Type B pancreatic cell (in vitro differentiated cells): Measurements from ENCODE around the gene NEUROG3. TPM values are rescaled to one million over a fixed set of nuclear protein-coding genes. Genes with fewer than 3 reads are reported as not detected.

Experiments used
- DNase-seq: peaks from one replicate; pipeline ENCODE4 v3.0.0; 2021; ENCODE audit warnings: mixed read lengths; ENCODE audit not compliant: unreplicated experiment; ENCODE audit errors: extremely low spot score
- H3K27ac Mint-ChIP-seq: 2 replicates; pipeline ENCODE4 v1.8.0; 2021; ENCODE audit warnings: mild to moderate bottlenecking, mixed read lengths
- H3K27me3 Mint-ChIP-seq: 2 replicates; pipeline ENCODE4 v1.8.0; 2021; ENCODE audit warnings: mixed read lengths
- H3K36me3 Mint-ChIP-seq: 2 replicates; pipeline ENCODE4 v1.8.0; 2021; ENCODE audit warnings: mixed read lengths
- H3K4me1 Mint-ChIP-seq: one replicate; pipeline ENCODE4 v1.8.0; 2021; ENCODE audit warnings: mixed read lengths; ENCODE audit not compliant: unreplicated experiment
- H3K4me3 Mint-ChIP-seq: 2 replicates; pipeline ENCODE4 v1.8.0; 2021; ENCODE audit warnings: mild to moderate bottlenecking, mixed read lengths
- H3K9me3 Mint-ChIP-seq: 2 replicates; pipeline ENCODE4 v1.8.0; 2021; ENCODE audit warnings: mixed read lengths
- CTCF ChIP-seq: fragments of 200-600 bp; sonication (generic); conservative IDR thresholded peaks from 2 replicates; pipeline ENCODE4 v1.5.0; 2021; ENCODE audit warnings: antibody characterized with exemption, mild to moderate bottlenecking
- total RNA-seq: library from RNA; stranded (reverse); gene quantifications from 2 replicates; pipeline ENCODE4 v1.2.1, GENCODE V29; 2021; ENCODE audit warnings: low replicate concordance

Gene NEUROG3
- total RNA-seq, 1 donor from 2014 or later = 0.51 TPM

GRCh38 chr10:69559525-69559924 lies 13.7 kb downstream of the NEUROG3 start:
- no peak for TF ChIP-seq CTCF
- Mint-ChIP-seq H3K27ac (no peak overlapping the region), H3K4me3 (no peak overlapping the region), H3K27me3 (peaks cover 72% of the 10 kb centered on the region), H3K9me3 (no peaks in the 10 kb centered on the region), H3K4me1 (no peaks in the 10 kb centered on the region), H3K36me3 (no peaks in the 10 kb centered on the region)
- DNase-seq = no peak

DNA sequence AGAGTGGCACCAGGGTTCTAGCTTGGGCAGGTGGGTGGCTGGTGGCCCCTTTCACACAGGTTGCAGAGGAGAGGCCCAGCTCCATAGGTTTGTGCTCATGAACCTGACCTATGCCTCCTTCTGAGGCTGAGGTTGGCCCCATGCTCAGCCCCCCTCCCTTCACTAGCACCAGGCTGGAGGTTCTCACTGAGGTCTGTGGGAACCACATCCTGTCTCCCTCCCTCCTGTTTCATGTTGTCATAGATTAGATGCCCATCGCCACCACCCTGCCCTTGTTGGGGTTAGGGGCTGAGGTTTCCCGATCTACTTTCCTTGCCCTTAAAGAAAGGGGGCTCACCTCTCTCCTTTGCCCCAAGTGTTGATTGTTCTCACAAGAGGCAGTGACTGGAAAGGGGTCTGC lies 14.7 kb downstream of the NEUROG3 start:
- TF ChIP-seq CTCF = no peak
- H3K4me1 Mint-ChIP-seq = no peaks in the 10 kb centered on the region
- no peak overlapping the region for H3K27ac Mint-ChIP-seq
- no peaks in the 10 kb centered on the region for H3K9me3 Mint-ChIP-seq
- DNase-seq = no peak
- peaks cover 69% of the 10 kb centered on the region for H3K27me3 Mint-ChIP-seq
- H3K36me3 Mint-ChIP-seq = no peaks in the 10 kb centered on the region
- no peak overlapping the region for H3K4me3 Mint-ChIP-seq

- Mint-ChIP-seq H3K27ac (no peak overlapping the region), H3K36me3 (no peaks in the 10 kb centered on the region), H3K4me3 (no peak overlapping the region), H3K27me3 (peaks cover 60% of the 10 kb centered on the region), H3K9me3 (peaks cover 8% of the 10 kb centered on the region), H3K4me1 (no peaks in the 10 kb centered on the region)
- no peak for TF ChIP-seq CTCF
- no peak for DNase-seq
These were observed 18.6 kb downstream of the NEUROG3 start for GRCh38 chr10:69554611-69555010.

DNA sequence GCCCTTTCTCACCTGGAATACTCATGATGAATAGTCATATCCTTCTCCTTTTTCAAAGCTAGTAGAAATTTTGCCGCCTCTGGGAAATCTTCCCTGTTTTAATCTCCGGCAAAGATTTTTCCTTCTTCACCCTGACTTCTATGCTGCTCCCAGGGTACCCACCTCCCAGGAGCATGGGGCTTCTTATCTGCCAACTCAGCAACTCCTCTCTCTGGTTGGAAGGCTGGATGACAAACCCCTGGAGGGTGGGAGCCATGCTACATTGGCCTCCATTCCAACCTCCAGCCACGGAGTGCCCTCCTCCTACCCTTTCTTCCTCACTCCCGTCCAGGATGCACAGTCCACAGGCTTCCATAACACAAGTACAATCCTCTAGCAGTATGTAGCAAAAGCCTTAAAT lies 19.9 kb downstream of the NEUROG3 start:
- H3K27ac Mint-ChIP-seq = no peak overlapping the region
- no peaks in the 10 kb centered on the region for H3K36me3 Mint-ChIP-seq
- peaks cover 12% of the 10 kb centered on the region for H3K9me3 Mint-ChIP-seq
- no peaks in the 10 kb centered on the region for H3K4me1 Mint-ChIP-seq
- no peak for DNase-seq
- TF ChIP-seq CTCF = no peak
- H3K27me3 Mint-ChIP-seq = peaks cover 59% of the 10 kb centered on the region
- H3K4me3 Mint-ChIP-seq = no peak overlapping the region

GRCh38 chr10:69552268-69552667 lies 21.0 kb downstream of the NEUROG3 start:
- Mint-ChIP-seq H3K27ac (no peak overlapping the region), H3K27me3 (peaks cover 56% of the 10 kb centered on the region), H3K36me3 (no peaks in the 10 kb centered on the region), H3K4me3 (no peak overlapping the region), H3K4me1 (no peaks in the 10 kb centered on the region), H3K9me3 (peaks cover 12% of the 10 kb centered on the region)
- no peak for DNase-seq
- TF ChIP-seq CTCF = no peak

DNA sequence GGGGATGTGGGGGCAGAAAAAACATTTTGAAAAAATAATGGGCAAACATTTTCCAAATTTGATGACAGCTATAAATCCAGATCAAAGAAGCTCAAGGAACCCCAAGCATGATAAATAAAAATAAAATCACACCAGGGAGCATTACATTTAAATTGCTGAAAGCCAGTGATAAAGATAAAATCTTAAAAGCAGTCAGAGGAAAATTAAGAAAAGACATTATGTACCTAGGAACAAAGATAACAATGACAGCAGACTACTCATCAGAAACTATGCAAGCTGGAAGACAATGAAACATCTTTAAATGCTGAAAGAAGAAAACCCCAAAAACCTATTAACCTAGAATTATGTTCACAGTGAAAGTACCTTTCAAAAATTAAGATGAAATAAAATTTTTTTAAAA lies 23.3 kb downstream of the NEUROG3 start:
- TF ChIP-seq CTCF = no peak
- Mint-ChIP-seq H3K4me3 (no peak overlapping the region), H3K36me3 (no peaks in the 10 kb centered on the region), H3K9me3 (peaks cover 12% of the 10 kb centered on the region), H3K27ac (no peak overlapping the region), H3K4me1 (no peaks in the 10 kb centered on the region), H3K27me3 (peaks cover 49% of the 10 kb centered on the region)
- DNase-seq = no peak
